HG03064 (cell line): ENCODE data around the gene TMEM179B.

Source experiments
- ATAC-seq: cut with Tn5 transposase; IDR thresholded peaks from one replicate; pipeline ENCODE4 v1.9.1; 2021; ENCODE audit warnings: low read depth; ENCODE audit not compliant: unreplicated experiment

TMEM179B gene

GRCh38 chr11:62831520-62832335 lies 44.5 kb downstream of the TMEM179B start, which contains the start of gene STX5:
TSS of gene STX5 (minus strand) at chr11:62832051. CDS start at chr11:62831243, 808 bp downstream.
- peak; percentile 75 for ATAC-seq

GRCh38 chr11:62832336-62833234 lies 45.4 kb downstream of the TMEM179B start, which contains the start of gene TEX54:
TSS of gene TEX54 (minus strand) at chr11:62832841.
- ATAC-seq, result peak; percentile 12

- ATAC-seq, result no peak
Observed at GRCh38 chr11:62835336-62835735, 48.1 kb downstream of the TMEM179B start.

GRCh38 chr11:62839050-62839945 lies 52.1 kb downstream of the TMEM179B start, which contains the start of gene WDR74:
TSS of gene WDR74 (minus strand) at chr11:62839590. CDS start at chr11:62839570, 20 bp downstream.
- peak; percentile 56 for ATAC-seq
